WTC11 (cell line): ENCODE data around the gene COG4. TPM values are rescaled to one million over a fixed set of nuclear protein-coding genes. Genes with fewer than 3 reads are reported as not detected.

Experiments
- ARID4B ChIP-seq: sonication (generic); formaldehyde crosslinking; IDR thresholded peaks from 2 replicates; pipeline ENCODE4 v1.8.0; 2023; ENCODE audit warnings: missing genetic modification reagents, mild to moderate bottlenecking, borderline replicate concordance
- ESRRA ChIP-seq: sonication (generic); formaldehyde crosslinking; IDR thresholded peaks from 2 replicates; pipeline ENCODE4 v1.8.1; 2022; ENCODE audit warnings: mild to moderate bottlenecking, missing genetic modification reagents, borderline replicate concordance
- JAZF1 ChIP-seq: fragments of 250-450 bp; sonication (Bioruptor Pico); IDR thresholded peaks from 2 replicates; pipeline ENCODE4 v1.9.0; 2021; ENCODE audit warnings: moderate library complexity, mild to moderate bottlenecking, inconsistent platforms
- MXD4 ChIP-seq: fragments of 250-450 bp; sonication (Bioruptor Pico); IDR thresholded peaks from 2 replicates; pipeline ENCODE4 v1.8.0; 2021; ENCODE audit warnings: mild to moderate bottlenecking, moderate library complexity, borderline replicate concordance
- NFATC4 ChIP-seq: fragments of 250-450 bp; sonication (Bioruptor Pico); IDR thresholded peaks from 2 replicates; pipeline ENCODE4 v1.9.0; 2021; ENCODE audit warnings: mild to moderate bottlenecking
- NFE2L1 ChIP-seq: sonication (generic); formaldehyde crosslinking; IDR thresholded peaks from 2 replicates; pipeline ENCODE4 v1.8.1; 2023; ENCODE audit warnings: missing genetic modification reagents
- NR2C2 ChIP-seq: sonication (generic); formaldehyde crosslinking; IDR thresholded peaks from 2 replicates; pipeline ENCODE4 v1.8.0; 2022; ENCODE audit warnings: mild to moderate bottlenecking, missing genetic modification reagents
- SP1 ChIP-seq: sonication (generic); formaldehyde crosslinking; conservative IDR thresholded peaks from 2 replicates; pipeline ENCODE4 v1.8.1; 2022; ENCODE audit warnings: missing genetic modification reagents
- STAT6 ChIP-seq: sonication (generic); formaldehyde crosslinking; conservative IDR thresholded peaks from 2 replicates; pipeline ENCODE4 v1.8.1; 2023; ENCODE audit warnings: mild to moderate bottlenecking, low read depth, missing genetic modification reagents, moderate library complexity
- ZMAT4 ChIP-seq: fragments of 250-450 bp; sonication (Bioruptor Pico); IDR thresholded peaks from 2 replicates; pipeline ENCODE4 v1.9.0; 2021; ENCODE audit warnings: mild to moderate bottlenecking
- ZNF138 ChIP-seq: sonication (generic); formaldehyde crosslinking; conservative IDR thresholded peaks from 2 replicates; pipeline ENCODE4 v1.8.1; 2022; ENCODE audit warnings: mild to moderate bottlenecking, moderate library complexity, missing genetic modification reagents
- ZNF425 ChIP-seq: fragments of 250-450 bp; sonication (Bioruptor Pico); conservative IDR thresholded peaks from 2 replicates; pipeline ENCODE4 v1.9.0; 2021; ENCODE audit warnings: mild to moderate bottlenecking
- ZNF671 ChIP-seq: fragments of 250-450 bp; sonication (Bioruptor Pico); IDR thresholded peaks from 2 replicates; pipeline ENCODE4 v1.8.0; 2021; ENCODE audit warnings: mild to moderate bottlenecking
- total RNA-seq: library from RNA; stranded (reverse); gene quantifications from 3 replicates; pipeline ENCODE4 v1.2.3, GENCODE V29; 2021
- TF ChIP-seq, protein P1 (sequence below): sonication (generic); formaldehyde crosslinking; IDR thresholded peaks from 2 replicates; pipeline ENCODE4 v1.8.1; 2022; ENCODE audit warnings: mild to moderate bottlenecking, moderate library complexity, missing genetic modification reagents
- TF ChIP-seq, protein P2 (sequence below): fragments of 200-600 bp; IDR thresholded peaks from 2 replicates; pipeline ENCODE4 v1.8.0; 2022; ENCODE audit warnings: antibody characterized with exemption
- TF ChIP-seq, protein P3 (sequence below): sonication (generic); formaldehyde crosslinking; IDR thresholded peaks from 2 replicates; pipeline ENCODE4 v1.8.0; 2022; ENCODE audit warnings: mild to moderate bottlenecking, missing genetic modification reagents
- TF ChIP-seq, protein P4 (sequence below): sonication (generic); formaldehyde crosslinking; IDR thresholded peaks from 2 replicates; pipeline ENCODE4 v1.8.1; 2023; ENCODE audit warnings: mild to moderate bottlenecking, missing genetic modification reagents, borderline replicate concordance

The COG4 gene
- total RNA-seq, 1 experiment from 2014 or later, result 56.6 TPM

DNA sequence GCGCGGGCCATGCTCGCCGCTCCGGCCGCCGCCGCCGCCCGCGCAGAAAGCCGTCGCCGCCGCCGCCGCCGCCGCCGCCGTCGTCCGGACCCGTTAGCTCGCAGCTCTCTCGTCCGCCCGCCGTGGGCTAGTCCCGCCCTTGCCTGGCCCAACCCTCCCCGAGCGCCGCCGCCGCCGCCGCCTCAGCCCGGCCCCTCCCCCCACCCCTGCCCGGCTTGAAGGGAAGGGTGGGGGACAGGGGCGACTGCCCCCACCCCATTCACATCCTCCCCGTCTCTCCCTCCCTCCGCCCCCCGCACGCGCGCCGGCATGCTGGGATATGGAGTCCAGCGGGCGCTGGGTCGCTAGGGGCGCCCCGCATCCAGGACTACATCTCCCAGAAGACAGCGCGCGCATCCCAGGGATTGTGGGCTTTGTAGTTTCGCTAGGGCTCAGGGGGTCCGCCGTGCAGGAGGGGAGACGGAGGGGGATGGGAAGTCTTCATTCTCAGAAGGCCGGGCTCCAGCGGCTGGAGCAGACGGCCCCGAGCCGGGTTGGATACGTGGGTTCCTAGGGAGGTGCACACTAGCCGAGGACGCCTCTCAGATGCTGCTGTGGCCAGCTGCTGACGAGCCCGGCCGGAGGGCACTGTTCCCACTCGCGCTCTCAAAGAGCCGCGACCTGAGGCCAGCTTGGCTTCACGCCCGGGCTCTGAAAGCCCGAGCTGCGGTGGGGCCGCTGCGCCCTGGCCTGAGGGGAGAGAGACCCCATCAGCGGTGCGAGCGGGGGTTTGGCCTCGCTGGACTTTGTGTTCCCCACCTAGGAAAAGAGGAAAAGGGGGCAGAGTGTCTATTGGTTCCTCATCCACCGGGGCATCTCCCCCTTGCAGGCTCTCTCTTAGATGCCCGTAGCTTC, 84.1 kb downstream of the COG4 start, which contains the start of gene ST3GAL2 (continued):
- TF ChIP-seq, protein P1, sequence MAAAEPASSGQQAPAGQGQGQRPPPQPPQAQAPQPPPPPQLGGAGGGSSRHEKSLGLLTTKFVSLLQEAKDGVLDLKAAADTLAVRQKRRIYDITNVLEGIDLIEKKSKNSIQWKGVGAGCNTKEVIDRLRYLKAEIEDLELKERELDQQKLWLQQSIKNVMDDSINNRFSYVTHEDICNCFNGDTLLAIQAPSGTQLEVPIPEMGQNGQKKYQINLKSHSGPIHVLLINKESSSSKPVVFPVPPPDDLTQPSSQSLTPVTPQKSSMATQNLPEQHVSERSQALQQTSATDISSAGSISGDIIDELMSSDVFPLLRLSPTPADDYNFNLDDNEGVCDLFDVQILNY, result no peak
- no peak for TF ChIP-seq ARID4B (CRISPR knock-in tag)
- TF ChIP-seq, protein P2, sequence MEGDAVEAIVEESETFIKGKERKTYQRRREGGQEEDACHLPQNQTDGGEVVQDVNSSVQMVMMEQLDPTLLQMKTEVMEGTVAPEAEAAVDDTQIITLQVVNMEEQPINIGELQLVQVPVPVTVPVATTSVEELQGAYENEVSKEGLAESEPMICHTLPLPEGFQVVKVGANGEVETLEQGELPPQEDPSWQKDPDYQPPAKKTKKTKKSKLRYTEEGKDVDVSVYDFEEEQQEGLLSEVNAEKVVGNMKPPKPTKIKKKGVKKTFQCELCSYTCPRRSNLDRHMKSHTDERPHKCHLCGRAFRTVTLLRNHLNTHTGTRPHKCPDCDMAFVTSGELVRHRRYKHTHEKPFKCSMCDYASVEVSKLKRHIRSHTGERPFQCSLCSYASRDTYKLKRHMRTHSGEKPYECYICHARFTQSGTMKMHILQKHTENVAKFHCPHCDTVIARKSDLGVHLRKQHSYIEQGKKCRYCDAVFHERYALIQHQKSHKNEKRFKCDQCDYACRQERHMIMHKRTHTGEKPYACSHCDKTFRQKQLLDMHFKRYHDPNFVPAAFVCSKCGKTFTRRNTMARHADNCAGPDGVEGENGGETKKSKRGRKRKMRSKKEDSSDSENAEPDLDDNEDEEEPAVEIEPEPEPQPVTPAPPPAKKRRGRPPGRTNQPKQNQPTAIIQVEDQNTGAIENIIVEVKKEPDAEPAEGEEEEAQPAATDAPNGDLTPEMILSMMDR, result no peak
- TF ChIP-seq STAT6, result no peak
- TF ChIP-seq, protein P3, sequence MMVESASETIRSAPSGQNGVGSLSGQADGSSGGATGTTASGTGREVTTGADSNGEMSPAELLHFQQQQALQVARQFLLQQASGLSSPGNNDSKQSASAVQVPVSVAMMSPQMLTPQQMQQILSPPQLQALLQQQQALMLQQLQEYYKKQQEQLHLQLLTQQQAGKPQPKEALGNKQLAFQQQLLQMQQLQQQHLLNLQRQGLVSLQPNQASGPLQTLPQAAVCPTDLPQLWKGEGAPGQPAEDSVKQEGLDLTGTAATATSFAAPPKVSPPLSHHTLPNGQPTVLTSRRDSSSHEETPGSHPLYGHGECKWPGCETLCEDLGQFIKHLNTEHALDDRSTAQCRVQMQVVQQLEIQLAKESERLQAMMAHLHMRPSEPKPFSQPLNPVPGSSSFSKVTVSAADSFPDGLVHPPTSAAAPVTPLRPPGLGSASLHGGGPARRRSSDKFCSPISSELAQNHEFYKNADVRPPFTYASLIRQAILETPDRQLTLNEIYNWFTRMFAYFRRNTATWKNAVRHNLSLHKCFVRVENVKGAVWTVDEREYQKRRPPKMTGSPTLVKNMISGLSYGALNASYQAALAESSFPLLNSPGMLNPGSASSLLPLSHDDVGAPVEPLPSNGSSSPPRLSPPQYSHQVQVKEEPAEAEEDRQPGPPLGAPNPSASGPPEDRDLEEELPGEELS (CRISPR knock-in tag), result peak; percentile 65; the same call in 1 of the 2 replicates
- no peak for TF ChIP-seq ZNF425 (CRISPR knock-in tag)
- TF ChIP-seq JAZF1, result no peak
- TF ChIP-seq NFE2L1 (CRISPR knock-in tag), result no peak
- no peak for TF ChIP-seq ESRRA (CRISPR knock-in tag)
- TF ChIP-seq, protein P4, sequence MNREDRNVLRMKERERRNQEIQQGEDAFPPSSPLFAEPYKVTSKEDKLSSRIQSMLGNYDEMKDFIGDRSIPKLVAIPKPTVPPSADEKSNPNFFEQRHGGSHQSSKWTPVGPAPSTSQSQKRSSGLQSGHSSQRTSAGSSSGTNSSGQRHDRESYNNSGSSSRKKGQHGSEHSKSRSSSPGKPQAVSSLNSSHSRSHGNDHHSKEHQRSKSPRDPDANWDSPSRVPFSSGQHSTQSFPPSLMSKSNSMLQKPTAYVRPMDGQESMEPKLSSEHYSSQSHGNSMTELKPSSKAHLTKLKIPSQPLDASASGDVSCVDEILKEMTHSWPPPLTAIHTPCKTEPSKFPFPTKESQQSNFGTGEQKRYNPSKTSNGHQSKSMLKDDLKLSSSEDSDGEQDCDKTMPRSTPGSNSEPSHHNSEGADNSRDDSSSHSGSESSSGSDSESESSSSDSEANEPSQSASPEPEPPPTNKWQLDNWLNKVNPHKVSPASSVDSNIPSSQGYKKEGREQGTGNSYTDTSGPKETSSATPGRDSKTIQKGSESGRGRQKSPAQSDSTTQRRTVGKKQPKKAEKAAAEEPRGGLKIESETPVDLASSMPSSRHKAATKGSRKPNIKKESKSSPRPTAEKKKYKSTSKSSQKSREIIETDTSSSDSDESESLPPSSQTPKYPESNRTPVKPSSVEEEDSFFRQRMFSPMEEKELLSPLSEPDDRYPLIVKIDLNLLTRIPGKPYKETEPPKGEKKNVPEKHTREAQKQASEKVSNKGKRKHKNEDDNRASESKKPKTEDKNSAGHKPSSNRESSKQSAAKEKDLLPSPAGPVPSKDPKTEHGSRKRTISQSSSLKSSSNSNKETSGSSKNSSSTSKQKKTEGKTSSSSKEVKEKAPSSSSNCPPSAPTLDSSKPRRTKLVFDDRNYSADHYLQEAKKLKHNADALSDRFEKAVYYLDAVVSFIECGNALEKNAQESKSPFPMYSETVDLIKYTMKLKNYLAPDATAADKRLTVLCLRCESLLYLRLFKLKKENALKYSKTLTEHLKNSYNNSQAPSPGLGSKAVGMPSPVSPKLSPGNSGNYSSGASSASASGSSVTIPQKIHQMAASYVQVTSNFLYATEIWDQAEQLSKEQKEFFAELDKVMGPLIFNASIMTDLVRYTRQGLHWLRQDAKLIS (CRISPR knock-in tag), result no peak
- TF ChIP-seq SP1 (CRISPR knock-in tag), result peak; percentile 87
- no peak for TF ChIP-seq ZNF671 (CRISPR knock-in tag)
- no peak for TF ChIP-seq ZMAT4 (CRISPR knock-in tag)
- TF ChIP-seq MXD4, result no peak
- no peak for TF ChIP-seq ZNF138
- no peak for TF ChIP-seq NFATC4 (CRISPR knock-in tag)
- TF ChIP-seq NR2C2 (CRISPR knock-in tag), result no peak
